HG02840 (cell line): ENCODE measurements around the gene ARHGAP31.
"Not testable (repeated sequence)": the region's sequence is repeated elsewhere in the genome, so short reads cannot be mapped to it uniquely, and the experiment has no call there.

Experiments used
- ATAC-seq: cut with Tn5 transposase; IDR thresholded peaks from one replicate; pipeline ENCODE4 v1.9.1; 2021; ENCODE audit warnings: mild to moderate bottlenecking, moderate library complexity, moderate number of reproducible peaks; ENCODE audit not compliant: unreplicated experiment, low FRiP score

ARHGAP31 gene

GRCh38 chr3:119294696-119295671 lies 801 bp downstream of the ARHGAP31 start:
- peak; percentile 30 for ATAC-seq

GRCh38 chr3:119295816-119296726 lies 1.9 kb downstream of the ARHGAP31 start:
- no peak for ATAC-seq

- no peak for ATAC-seq
Observed at GRCh38 chr3:119296727-119297122, 2.5 kb downstream of the ARHGAP31 start.

GRCh38 chr3:119297169-119297568 lies 3.0 kb downstream of the ARHGAP31 start:
- ATAC-seq, result no peak

GRCh38 chr3:119298565-119298941 lies 4.4 kb downstream of the ARHGAP31 start:
- ATAC-seq, result no peak

GRCh38 chr3:119300991-119301391 lies 6.8 kb downstream of the ARHGAP31 start:
- ATAC-seq, result no peak

- no peak for ATAC-seq
Observed at GRCh38 chr3:119301662-119302061, 7.5 kb downstream of the ARHGAP31 start.

- peak; percentile 57 for ATAC-seq
Observed at GRCh38 chr3:119302697-119303551, 8.7 kb downstream of the ARHGAP31 start.

- no peak for ATAC-seq
Observed at GRCh38 chr3:119304201-119304713, 10.1 kb downstream of the ARHGAP31 start.

- ATAC-seq, result no peak
Observed at GRCh38 chr3:119305286-119305685, 11.1 kb downstream of the ARHGAP31 start.

GRCh38 chr3:119306378-119306777 lies 12.2 kb downstream of the ARHGAP31 start:
- not testable (repeated sequence) for ATAC-seq

GRCh38 chr3:119308355-119308754 lies 14.2 kb downstream of the ARHGAP31 start:
- no peak for ATAC-seq

- no peak for ATAC-seq
Observed at GRCh38 chr3:119309591-119309990, 15.4 kb downstream of the ARHGAP31 start.

GRCh38 chr3:119310071-119310470 lies 15.9 kb downstream of the ARHGAP31 start:
- no peak for ATAC-seq

- no peak for ATAC-seq
Observed at GRCh38 chr3:119311081-119311925, 17.1 kb downstream of the ARHGAP31 start.

- ATAC-seq, result no peak
Observed at GRCh38 chr3:119313461-119313860, 19.3 kb downstream of the ARHGAP31 start.

GRCh38 chr3:119314821-119315220 lies 20.6 kb downstream of the ARHGAP31 start:
- no peak for ATAC-seq

GRCh38 chr3:119315600-119316312 lies 21.6 kb downstream of the ARHGAP31 start:
- no peak for ATAC-seq

- ATAC-seq, result no peak
Observed at GRCh38 chr3:119316313-119316670, 22.1 kb downstream of the ARHGAP31 start.
